GM12892 (cell line): Measurements from ENCODE around the gene ERCC1.
A peak's percentile ranks its signal among the peaks of the same experiment; 100 is the strongest.

ENCODE experiments used
- DNase-seq: peaks from one replicate; pipeline ENCODE4 v3.0.0; 2011; ENCODE audit not compliant: insufficient read length
- FAIRE-seq: peaks from 2 replicates; lab custom pipeline; 2011; peaks lifted over from hg19 to GRCh38; lab: Jason Lieb, UNC
- POLR2A ChIP-seq: IDR thresholded peaks from 2 replicates; pipeline ENCODE4 v1.6.1; 2011; ENCODE audit warnings: low read depth, low read length, control low read depth
- POLR2AphosphoS5 ChIP-seq: IDR thresholded peaks from 2 replicates; pipeline ENCODE4 v1.6.1; 2011; ENCODE audit warnings: low read depth, low read length, control low read depth
- TAF1 ChIP-seq: IDR thresholded peaks from 2 replicates; pipeline ENCODE4 v1.6.1; 2011; ENCODE audit warnings: low read depth, mild to moderate bottlenecking, control low read depth, low read length, borderline replicate concordance

The ERCC1 gene

GRCh38 chr19:45368127-45368526 is 55.6 kb downstream of the ERCC1 start:
- FAIRE-seq (no peak), DNase-seq (no peak)
- TF ChIP-seq POLR2AphosphoS5 = no peak
- TF ChIP-seq TAF1 = no peak
- TF ChIP-seq POLR2A = no peak

DNA sequence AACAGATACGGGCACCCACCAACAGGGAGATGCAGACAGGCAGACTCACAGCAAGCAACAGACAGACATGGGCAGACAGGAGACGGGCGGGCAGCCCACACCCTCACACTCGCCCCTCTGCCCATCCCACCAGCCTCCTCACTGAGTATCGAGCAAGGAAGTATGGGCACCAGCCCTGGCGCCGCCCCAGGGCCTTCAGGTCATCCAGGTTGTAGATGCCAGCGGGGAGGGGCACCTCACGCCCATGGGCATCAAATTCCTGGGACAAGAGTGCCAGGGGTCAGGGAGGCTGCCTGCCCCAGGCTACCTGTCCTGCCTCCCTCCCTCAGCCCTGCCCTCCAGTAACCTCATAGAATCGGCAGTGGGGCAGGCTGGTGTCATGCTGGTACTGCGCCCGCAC is 59.0 kb downstream of the ERCC1 start:
- DNase-seq (no peak), FAIRE-seq (no peak)
- TF ChIP-seq POLR2AphosphoS5 (no peak), TAF1 (no peak)

- no peak for FAIRE-seq
Measured at GRCh38 chr19:45363861-45364459, 59.8 kb downstream of the ERCC1 start.

GRCh38 chr19:45362291-45362690 is 61.4 kb downstream of the ERCC1 start:
- no peak for FAIRE-seq
- TF ChIP-seq POLR2A (no peak), POLR2AphosphoS5 (no peak), TAF1 (no peak)
- peak; percentile 19 for DNase-seq

More at GRCh38 chr19:45363861-45364459, 59.8 kb downstream of the ERCC1 start:
- peak; percentile 10 for DNase-seq
- TF ChIP-seq TAF1 = no peak
- TF ChIP-seq POLR2A = no peak
- no peak for TF ChIP-seq POLR2AphosphoS5

DNA sequence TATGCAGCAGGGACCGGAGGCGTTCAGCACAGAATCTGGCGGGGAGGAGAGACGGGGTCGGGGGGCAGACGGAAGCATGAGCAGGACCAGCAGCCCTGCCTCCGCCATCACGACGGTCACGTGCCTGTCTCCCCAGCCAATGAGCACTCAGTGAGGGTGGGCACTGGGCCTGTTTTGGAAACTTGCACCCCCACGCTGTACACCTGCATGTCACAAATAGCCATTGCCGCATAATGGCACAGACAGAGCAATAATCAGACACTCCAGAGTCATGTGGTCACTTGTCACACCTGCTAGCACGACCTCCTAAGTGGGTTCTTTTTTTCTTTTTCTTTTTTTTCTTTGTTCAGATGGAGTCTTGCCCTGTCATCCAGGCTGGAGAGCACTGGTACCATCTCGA is 62.1 kb downstream of the ERCC1 start:
- no peak for DNase-seq
- TF ChIP-seq POLR2AphosphoS5 (no peak), TAF1 (no peak), POLR2A (no peak)
- FAIRE-seq = no peak

GRCh38 chr19:45358213-45358792 is 65.4 kb downstream of the ERCC1 start:
- DNase-seq (no peak), FAIRE-seq (no peak)
- TF ChIP-seq TAF1 (no peak), POLR2AphosphoS5 (no peak), POLR2A (no peak)

- FAIRE-seq (no peak), DNase-seq (no peak)
- TF ChIP-seq TAF1 (no peak), POLR2A (no peak), POLR2AphosphoS5 (no peak)
Measured at GRCh38 chr19:45357445-45357783, 66.3 kb downstream of the ERCC1 start.
